22Rv1 (cell line): ENCODE data around the gene RTL9.

Source experiments
- CTCF ChIP-seq: fragments of 450-650 bp; IDR thresholded peaks from 2 replicates; pipeline ENCODE4 v1.5.1; 2017; ENCODE audit warnings: mild to moderate bottlenecking
- ZFX ChIP-seq: fragments of 450-650 bp; IDR thresholded peaks from 2 replicates; pipeline ENCODE4 v1.6.1; 2017; ENCODE audit warnings: antibody characterized with exemption, borderline replicate concordance

GRCh38 chrX:110317061-110317819 is 41.4 kb upstream of the RTL9 start:
- TF ChIP-seq CTCF (no peak), ZFX (no peak)
